ENCODE results near the gene HACD4. TPM values are rescaled to one million over a fixed set of nuclear protein-coding genes. Genes with fewer than 3 reads are reported as not detected.

HACD4 gene
- total RNA-seq, 4 donors from 2014 or later: under 0.01 to 8.7 (median 2.4) TPM

- no peak for TF ChIP-seq POLR2A (IDR thresholded peaks at IDR 0.05)
- TF ChIP-seq, protein P1, sequence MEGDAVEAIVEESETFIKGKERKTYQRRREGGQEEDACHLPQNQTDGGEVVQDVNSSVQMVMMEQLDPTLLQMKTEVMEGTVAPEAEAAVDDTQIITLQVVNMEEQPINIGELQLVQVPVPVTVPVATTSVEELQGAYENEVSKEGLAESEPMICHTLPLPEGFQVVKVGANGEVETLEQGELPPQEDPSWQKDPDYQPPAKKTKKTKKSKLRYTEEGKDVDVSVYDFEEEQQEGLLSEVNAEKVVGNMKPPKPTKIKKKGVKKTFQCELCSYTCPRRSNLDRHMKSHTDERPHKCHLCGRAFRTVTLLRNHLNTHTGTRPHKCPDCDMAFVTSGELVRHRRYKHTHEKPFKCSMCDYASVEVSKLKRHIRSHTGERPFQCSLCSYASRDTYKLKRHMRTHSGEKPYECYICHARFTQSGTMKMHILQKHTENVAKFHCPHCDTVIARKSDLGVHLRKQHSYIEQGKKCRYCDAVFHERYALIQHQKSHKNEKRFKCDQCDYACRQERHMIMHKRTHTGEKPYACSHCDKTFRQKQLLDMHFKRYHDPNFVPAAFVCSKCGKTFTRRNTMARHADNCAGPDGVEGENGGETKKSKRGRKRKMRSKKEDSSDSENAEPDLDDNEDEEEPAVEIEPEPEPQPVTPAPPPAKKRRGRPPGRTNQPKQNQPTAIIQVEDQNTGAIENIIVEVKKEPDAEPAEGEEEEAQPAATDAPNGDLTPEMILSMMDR (IDR thresholded peaks at IDR 0.05): no peak
- Histone ChIP-seq H3K27me3 (no peaks in the 10 kb centered on the region), H3K27ac (no peak overlapping the region), H3K4me3 (no peak overlapping the region), H3K4me1 (no peaks in the 10 kb centered on the region), H3K9me3 (no peaks in the 10 kb centered on the region), H3K36me3 (no peaks in the 10 kb centered on the region)
- no peak for DNase-seq
- intact Hi-C loops (cut with DNase I; ENCODE audit: low total_unique reads): no loop called here
Observed at GRCh38 chr9:21023861-21024260, 7.6 kb downstream of the HACD4 start.

DNA sequence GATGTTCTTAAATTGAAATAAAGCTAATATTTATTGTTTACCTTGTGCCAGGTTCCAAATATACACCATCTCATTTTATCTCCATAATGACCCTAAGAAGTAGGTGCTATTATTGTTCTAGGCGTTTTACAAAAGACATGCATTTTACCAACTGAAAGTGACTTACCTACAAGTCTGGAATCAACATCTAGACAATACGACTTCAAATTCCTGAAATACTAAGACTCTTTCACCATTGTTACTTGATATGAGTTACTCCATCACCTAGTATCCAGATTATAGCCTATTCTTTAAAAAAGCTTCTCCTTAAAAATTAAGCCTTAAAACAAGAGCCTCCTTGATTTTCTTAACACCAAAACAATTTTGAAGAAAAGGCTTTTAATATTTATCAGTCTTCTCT, 13.3 kb downstream of the HACD4 start:
- no peaks in the 10 kb centered on the region for H3K9me3 ChIP-seq
- no peaks in the 10 kb centered on the region for H3K27me3 ChIP-seq
- H3K4me1 ChIP-seq: no peaks in the 10 kb centered on the region
- DNase-seq: no peak
- intact Hi-C loops (cut with DNase I; ENCODE audit: low total_unique reads): no loop called here
- no peaks in the 10 kb centered on the region for H3K36me3 ChIP-seq
- TF ChIP-seq, protein P1 (IDR thresholded peaks at IDR 0.05): no peak
- TF ChIP-seq POLR2A (IDR thresholded peaks at IDR 0.05): no peak
- no peak overlapping the region for H3K4me3 ChIP-seq
- no peak overlapping the region for H3K27ac ChIP-seq

GRCh38 chr9:21016701-21017491, 14.5 kb downstream of the HACD4 start:
- no peak overlapping the region for H3K27ac ChIP-seq
- H3K4me1 ChIP-seq: no peaks in the 10 kb centered on the region
- DNase-seq: no peak
- TF ChIP-seq, protein P1 (IDR thresholded peaks at IDR 0.05): no peak
- TF ChIP-seq POLR2A (IDR thresholded peaks at IDR 0.05): no peak
- H3K9me3 ChIP-seq: no peaks in the 10 kb centered on the region
- intact Hi-C loops (cut with DNase I; ENCODE audit: low total_unique reads): no loop called here
- no peaks in the 10 kb centered on the region for H3K36me3 ChIP-seq
- H3K27me3 ChIP-seq: no peaks in the 10 kb centered on the region
- H3K4me3 ChIP-seq: no peak overlapping the region

DNA sequence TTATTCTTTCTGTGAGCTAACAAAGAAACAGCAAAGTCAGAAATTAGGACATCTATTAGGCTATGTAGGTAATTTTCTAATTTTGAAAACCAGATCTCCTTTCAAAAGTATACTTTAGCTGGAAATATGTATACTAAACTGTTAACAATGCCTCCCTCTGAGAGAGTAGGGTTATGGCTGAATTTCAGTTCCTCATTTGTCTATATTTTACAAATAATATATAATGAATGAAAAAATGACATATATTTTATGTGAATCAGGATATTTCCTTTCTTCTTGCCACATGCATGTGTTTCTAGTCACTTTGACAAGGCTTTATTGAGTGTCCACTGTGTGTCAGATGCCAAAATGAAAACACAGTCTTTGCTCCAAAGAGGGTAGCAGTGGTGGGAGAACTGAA, 15.4 kb downstream of the HACD4 start:
- TF ChIP-seq, protein P1 (IDR thresholded peaks at IDR 0.05): no peak
- TF ChIP-seq POLR2A (IDR thresholded peaks at IDR 0.05): no peak
- no peak overlapping the region for H3K27ac ChIP-seq
- no peaks in the 10 kb centered on the region for H3K36me3 ChIP-seq
- no peaks in the 10 kb centered on the region for H3K9me3 ChIP-seq
- intact Hi-C loops (cut with DNase I; ENCODE audit: low total_unique reads): no loop called here
- H3K4me1 ChIP-seq: no peaks in the 10 kb centered on the region
- H3K4me3 ChIP-seq: no peak overlapping the region
- H3K27me3 ChIP-seq: no peaks in the 10 kb centered on the region
- DNase-seq: no peak

DNA sequence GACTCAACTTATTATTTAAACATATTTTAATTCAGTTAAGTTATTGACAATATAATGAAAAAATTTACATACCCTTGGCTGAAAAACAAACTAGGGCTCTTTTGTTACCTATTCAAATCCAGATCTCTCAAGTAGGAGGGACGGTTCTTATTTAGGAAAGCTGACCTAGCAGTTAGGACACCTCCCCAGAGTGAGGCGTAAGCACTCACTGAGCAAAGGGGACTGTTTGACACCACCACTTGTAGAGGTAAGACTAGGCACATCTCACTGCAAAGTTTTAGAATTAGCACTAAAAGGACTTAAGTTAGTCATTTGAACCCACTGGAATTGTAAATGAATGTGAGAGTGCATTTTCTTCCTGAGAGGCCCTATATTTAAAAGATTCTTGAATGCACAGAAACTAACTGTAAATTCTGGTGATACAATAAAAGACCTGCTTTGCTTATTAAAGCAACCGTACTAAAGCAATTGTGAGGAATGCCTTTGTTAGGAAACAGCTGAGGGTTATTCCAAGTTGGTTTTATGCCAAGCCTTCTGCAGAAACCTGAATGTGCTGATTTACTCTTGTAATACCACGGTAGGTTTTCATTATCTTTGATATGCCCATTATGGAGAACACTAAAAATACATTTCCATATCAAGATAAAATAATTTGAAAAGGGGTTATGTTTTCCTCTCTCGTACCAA, 16.2 kb downstream of the HACD4 start:
- intact Hi-C loops (cut with DNase I; ENCODE audit: low total_unique reads): no loop called here

More for the DNA sequence above, 16.2 kb downstream of the HACD4 start:
- H3K9me3 ChIP-seq: no peaks in the 10 kb centered on the region
- no peak for TF ChIP-seq POLR2A (IDR thresholded peaks at IDR 0.05)
- TF ChIP-seq, protein P1 (IDR thresholded peaks at IDR 0.05): no peak
- no peak for DNase-seq
- no peaks in the 10 kb centered on the region for H3K27me3 ChIP-seq
- no peaks in the 10 kb centered on the region for H3K4me1 ChIP-seq
- H3K27ac ChIP-seq: no peak overlapping the region
- H3K4me3 ChIP-seq: no peak overlapping the region
- H3K36me3 ChIP-seq: no peaks in the 10 kb centered on the region
